HG03575 (cell line): ENCODE results near the gene SNCG.
"Not testable (repeated sequence)": the region's sequence is repeated elsewhere in the genome, so short reads cannot be mapped to it uniquely, and the experiment has no call there.

ENCODE experiments used
- ATAC-seq: cut with Tn5 transposase; IDR thresholded peaks from one replicate; pipeline ENCODE4 v1.9.1; 2021; ENCODE audit not compliant: unreplicated experiment, insufficient number of reproducible peaks, low FRiP score; ENCODE audit errors: extremely low read depth

The SNCG gene

GRCh38 chr10:86970982-86971231 is 12.5 kb downstream of the SNCG start:
- ATAC-seq: no peak

DNA sequence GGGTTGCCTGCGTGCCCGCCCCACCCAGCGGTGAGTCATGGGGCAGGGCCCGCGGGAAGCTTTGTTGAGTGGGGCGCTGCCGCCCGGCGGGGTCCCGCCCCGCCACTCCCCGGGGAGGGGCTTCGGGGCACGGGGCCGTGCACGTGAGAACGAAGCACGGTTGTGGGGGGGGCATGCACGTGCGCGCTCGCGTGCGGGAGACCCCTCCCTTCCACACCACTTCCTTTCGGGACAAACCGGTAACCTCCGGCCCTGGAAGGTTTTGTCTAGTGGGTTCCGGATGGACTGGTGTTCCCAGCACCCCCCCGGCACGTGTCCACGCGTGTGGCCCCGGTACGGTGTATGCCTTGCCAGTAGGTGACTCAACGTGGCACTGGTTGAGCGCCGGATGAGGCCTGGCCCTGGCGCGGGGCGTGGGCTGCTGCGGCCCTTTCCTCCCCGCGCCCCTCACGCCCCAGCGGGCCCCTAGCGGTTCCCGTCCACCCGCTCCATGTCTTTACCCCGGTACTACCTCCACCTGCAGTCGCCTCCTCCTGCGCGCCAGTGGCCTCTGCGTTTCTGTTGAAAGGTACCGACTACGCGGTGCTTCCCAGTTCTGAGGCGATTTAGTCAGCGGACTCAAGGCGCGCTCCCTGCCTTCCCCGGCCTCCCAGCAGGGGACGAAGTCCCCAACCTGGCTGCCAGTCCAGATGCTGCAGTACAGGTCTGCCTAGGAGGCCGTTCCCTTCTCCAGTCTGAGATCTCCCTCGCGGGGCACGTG is 13.0 kb downstream of the SNCG start:
- ATAC-seq: no peak

DNA sequence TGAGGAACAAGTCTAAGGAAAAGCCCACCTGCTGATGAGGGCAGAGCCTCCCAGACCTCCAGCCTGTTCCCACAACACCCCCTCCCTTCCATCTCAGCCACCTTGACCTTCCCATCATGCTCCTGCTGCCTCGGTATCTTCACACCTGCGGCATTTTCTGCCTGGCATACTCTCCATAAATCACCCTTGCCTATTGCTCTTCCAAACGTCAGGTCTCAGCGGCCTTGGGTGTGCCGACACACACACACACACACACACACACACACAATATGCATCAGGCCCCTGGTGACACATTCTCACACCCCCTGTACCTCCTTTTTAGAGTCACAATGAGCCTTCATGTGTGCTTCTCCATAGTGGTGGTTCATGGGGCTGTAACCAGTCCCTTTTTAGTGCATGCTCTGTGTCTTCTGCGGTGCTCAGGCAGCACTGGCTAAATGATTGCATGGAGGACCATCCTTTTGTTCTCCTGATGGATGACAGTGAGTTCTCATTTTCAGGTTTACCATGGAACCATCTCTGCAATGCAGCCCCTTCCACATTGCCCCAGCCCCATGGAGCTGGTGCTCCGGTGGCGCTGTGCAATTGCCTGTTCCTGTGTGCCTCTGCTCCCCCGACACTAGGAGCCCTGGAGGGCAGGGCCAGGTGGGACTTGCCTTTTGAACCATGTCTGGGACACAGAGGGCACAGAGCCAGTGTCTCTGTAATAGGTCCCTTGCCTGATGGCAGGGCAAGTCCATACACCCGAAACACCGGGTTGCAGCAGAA is 14.4 kb downstream of the SNCG start:
- ATAC-seq: no peak

DNA sequence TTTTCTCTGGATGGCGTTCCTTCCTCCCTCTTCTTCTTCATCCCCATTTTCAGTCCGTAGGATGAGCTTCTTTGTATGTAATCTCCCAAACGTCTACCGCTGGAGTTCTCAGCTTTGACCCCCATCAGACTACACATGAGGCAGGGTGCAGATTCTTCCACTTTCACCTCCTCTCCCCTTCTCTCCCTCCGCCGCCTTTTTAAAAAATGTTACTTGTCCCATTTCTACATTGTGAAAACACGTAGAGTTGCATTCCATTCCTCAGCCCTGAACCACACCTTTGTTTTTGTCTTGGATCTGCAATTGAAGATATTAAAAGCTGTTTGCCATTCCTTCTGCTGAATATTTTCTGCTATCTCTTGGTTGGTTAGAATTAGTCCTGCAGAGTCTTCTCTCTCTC is 16.1 kb downstream of the SNCG start:
- no peak for ATAC-seq

DNA sequence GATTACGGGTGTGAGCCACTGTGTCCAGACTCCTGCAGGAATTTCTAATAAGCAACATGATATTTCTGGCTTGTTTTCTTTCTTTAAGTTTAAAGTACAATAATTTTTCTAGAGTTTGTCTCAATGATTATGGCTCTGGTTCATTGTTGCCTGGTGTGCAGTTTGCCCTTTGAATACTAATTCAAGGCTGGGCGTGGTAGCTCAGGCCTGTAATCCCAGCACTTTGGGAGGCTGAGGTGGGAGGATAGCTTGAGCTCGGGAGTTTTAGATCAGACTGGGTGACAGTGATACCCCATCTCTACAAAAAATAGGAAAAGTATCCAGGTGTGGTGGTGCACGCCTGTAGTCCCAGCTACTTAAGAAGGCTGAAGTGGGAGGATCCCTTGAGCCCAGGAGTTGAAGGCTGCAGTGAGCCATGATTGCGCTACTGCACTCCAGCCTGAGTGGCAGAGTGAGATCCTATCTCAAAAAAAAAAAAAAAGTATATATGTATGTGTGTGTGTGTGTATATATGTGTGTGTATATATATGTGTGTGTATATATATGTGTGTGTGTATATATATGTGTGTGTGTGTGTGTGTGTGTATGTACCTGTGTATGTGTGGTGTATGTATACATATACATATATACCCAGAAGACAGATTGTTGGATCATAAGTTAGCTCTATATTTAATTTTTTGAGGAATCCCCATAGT is 18.1 kb downstream of the SNCG start:
- no peak for ATAC-seq

DNA sequence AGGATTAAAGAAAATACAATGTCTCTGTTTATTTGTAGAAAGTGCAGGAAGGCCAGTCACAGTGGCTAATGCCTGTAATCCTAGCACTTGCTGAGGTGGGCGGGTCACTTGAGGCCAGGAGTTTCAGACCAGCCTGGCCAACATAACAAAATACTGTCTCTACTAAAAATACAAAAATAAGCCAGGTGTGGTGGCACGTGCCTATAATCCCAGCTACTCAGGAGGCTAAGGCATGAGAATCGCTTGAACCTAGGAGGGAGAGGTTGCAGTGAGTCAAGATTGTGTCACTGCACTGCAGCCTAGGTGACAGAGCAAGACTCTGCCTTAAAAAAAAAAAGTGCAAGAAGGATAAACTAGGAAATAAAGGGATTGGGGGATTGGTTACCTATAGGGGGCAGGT is 20.1 kb downstream of the SNCG start:
- not testable (repeated sequence) for ATAC-seq

- ATAC-seq: no peak
Measured at GRCh38 chr10:86979296-86979818, 21.0 kb downstream of the SNCG start.

DNA sequence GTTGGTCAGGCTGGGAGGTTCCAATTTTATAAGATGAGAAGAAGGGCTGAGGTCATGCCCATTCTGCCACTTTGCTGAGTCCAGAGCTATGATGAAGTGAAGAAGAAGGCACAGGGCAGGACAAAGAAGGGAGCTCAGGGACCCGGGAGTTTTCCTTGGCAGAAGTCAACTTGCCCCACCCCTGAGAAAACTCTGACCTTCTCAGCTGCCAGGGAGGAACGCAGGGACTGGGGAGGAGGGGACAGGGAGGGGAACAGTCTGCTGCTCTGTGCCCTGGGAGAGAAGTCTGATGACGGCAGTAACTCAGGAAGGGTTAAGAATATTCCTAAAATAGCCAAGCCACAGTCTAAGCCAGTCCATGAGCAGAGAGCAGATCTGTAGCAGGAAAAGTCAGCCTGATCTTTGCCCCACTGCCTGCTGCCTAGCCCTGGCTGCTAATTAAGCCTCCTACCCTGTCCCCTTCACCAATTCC is 21.6 kb downstream of the SNCG start:
- ATAC-seq: no peak

- ATAC-seq: not testable (repeated sequence)
Measured at GRCh38 chr10:86981020-86981419, 22.6 kb downstream of the SNCG start.

DNA sequence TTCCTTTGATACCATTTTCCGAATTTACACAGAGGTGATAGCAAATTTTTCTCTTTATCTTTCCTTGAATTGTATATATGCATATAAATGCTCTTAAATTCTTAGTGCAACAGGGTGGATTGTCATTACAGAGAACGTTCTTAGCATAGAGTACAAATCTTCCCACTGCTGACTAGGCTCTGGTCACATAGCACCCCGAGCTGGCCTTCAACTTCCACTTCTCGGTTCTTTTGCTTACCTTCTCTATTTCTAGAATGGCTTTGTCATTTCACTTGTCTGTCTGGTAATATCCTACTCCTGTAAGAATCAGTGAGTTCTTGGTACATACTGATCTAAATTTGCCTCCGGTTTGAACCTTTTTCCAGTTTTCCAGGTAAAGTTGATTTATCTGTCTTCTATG is 23.3 kb downstream of the SNCG start:
- ATAC-seq: no peak

- ATAC-seq: not testable (repeated sequence)
Measured at GRCh38 chr10:86984498-86984897, 26.1 kb downstream of the SNCG start.

- no peak for ATAC-seq
Measured at GRCh38 chr10:86988520-86988919, 30.1 kb downstream of the SNCG start.

DNA sequence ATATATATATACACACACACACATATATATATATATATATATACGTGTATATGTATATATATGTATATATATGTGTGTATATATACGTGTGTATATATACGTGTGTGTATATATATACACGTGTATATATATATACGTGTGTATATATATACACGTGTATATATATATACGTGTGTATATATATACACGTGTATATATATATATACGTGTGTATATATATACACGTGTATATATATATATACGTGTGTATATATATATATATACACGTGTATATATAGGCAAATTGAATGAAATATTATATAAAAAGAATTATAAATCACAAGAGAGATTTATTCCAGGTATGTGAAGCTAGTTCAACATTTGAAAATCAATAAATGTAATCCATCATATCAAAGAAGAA is 33.0 kb downstream of the SNCG start:
- not testable (repeated sequence) for ATAC-seq

DNA sequence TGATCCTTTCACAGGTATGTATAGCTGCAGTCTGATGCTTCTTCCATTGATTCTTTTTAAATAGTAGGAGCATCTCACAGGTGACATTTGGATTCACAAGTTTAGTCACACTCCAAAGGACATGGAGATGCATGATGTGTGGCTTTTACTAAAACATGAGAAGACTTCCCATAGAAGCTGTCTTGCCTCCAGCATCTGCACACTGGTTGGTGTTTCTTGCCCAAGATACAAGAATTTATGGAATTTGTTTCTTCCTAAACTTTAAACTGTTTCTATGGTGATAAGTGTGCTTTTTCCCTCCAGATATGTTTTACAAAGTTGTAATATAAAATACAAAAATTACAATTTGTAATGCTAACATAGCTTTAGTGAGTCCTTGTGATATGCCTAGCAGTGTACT is 34.1 kb downstream of the SNCG start:
- ATAC-seq: no peak

DNA sequence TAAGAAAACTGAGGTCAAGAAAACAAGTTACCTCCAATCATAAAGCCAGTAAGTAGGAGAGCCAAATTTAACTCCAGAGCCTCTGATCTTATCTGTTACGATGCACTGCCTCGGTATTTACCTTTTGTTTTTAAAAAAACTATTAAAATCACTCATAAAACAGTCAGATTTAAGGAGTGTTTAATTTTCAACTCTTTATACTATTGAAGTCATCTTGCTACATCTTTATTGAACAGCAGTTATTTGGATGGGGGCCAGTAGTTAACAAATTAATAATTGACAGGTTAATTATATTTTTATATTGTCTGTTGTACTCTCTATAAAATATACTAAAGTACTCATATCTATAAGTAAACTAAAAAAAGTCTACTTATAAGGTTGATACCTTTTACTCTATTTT is 34.5 kb downstream of the SNCG start:
- no peak for ATAC-seq

DNA sequence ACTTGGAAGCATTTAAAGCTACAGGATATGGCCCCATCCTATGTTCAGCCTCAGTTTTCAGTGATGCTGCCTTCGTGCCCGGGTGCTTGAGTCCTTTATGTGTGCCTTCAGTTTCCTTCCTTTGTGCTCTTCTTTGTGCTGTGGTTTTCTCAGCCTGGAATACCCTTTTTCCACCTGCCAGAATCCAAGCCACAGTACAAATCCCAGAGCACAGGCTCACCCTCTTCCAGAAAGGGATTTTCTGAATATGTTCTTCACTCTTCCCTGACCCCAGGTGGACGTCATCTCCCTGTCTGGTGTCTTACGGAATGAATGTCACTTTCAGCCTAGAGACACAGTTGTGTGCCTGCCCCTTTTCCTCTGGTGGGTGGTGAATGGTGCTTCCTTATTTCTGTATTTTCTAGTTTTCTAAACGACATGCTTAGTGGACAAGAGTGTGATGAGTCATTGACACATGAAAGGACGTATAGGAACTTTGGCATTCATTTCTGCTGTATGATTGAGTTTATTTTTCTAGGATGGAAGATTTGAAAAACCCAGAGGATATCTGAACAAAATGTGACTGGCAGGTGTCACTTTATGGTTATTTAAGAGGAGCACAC is 41.5 kb downstream of the SNCG start:
- not testable (repeated sequence) for ATAC-seq

DNA sequence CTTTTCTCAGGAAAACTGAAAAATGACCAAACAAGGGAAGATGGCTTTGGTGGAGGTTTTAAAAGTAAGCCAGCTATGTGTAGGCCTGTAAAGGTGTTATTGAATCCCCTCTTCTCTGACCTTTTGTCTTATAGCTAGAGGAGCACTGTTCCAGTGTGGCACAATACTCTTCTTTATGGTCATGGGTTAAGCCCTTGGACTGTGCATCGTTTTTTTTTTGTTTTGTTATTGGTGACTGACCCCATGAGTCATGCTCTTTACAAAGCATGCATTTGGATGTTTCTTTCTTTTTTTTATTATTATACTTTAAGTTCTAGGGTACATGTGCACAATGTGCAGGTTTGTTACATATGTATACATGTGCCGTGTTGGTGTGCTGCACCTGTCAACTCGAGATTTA is 42.1 kb downstream of the SNCG start:
- no peak for ATAC-seq

DNA sequence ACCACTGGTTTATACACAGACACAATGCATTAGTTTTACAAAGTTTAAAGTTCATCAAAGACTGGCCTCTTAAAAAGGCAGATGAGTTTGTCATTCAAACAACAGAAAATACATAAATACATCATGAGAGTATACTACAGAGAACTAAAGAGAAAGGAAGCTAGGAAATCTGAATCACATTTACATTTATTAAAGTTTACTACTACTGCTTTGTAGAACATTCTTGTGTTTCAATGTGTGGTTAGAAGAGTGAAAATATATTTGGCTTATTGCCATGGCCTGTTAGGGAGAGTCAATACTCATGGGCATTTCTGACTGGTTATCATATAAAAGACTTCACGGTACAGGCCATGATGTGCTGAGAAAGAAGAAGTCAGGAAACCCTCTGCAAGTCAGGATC is 48.7 kb downstream of the SNCG start:
- not testable (repeated sequence) for ATAC-seq

DNA sequence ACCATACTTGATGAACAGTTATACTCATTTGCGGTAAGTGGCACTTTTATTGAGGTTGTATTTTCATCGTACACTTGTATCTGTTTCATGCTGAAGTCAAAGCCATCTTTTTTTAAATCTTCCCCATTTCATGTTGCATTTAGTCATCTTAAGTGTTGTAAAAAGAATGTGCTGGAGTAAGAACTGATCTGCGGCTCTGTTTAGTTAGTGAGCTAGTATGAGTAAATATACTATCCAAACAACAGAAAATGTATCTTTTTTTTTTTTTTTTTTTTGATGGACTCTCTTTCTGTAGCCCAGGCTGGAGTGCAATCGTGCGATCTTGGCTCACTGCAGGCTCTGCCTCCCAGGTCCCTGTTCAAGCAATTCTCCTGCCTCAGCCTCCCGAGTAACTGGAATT is 49.3 kb downstream of the SNCG start:
- ATAC-seq: not testable (repeated sequence)
